ENCODE results near the gene GCC2.
"Not testable (repeated sequence)": the region's sequence is repeated elsewhere in the genome, so short reads cannot be mapped to it uniquely, and the experiment has no call there.

The GCC2 gene

GRCh38 chr2:108448678-108449409 is at the start of gene GCC2:
Gene GCC2, plus strand, starts transcription at chr2:108449206. Its CDS starts 69 bp downstream, at chr2:108449275.
- DNase-seq, result peak; percentile 95 to 96

GRCh38 chr2:108399479-108399878 is 49.5 kb upstream of the GCC2 start:
- no peak for DNase-seq

DNA sequence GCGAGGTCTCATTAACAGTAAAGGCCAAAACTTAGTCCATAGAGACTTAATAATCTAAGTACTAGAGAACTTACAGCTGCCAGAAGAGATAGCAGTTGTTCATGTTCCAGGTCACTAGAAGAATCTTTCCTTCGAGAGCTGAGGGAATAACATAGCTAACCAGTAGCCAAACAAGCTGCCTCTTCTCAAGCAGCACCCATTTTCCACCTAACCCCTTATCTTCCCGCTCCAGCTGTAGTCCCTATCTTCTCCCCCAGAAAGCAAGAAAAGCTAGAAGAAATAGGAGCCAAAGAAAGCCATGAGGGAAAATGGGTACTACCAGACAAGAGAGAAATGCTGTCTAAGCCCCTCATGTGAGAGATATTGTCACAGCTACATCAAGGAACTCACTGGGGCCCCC is 47.2 kb upstream of the GCC2 start:
- DNase-seq, result no peak

- DNase-seq, result no peak
Measured at GRCh38 chr2:108403494-108403893, 45.5 kb upstream of the GCC2 start.

DNA sequence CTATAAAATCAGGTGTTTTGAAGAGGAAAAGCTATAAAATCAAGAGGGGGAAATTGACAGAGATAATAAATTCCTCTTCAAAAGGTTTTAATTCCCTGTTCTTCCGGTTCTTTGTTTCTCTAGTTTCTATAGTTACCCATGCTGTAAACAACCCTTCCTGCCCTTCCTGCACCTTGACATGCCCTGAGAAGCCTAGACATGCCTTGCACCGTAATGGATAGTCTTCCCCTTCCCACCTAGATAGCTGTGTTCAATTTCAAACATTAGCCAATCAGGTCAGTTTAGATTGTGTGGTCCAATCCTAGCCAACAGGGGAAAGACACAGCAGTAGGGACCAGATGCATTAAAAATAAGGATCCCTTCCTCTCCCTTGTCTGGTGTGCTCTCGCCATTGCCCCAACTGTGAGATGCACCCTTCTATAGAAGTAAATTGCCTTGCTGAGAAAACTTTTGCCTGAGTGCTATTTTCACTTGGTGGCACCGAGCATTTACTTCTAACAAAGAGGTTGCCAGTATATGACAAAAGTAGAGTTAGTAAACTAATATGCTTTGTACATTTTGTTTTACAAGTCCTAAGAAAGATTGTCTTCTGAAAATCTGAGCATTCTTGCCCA is 44.1 kb upstream of the GCC2 start:
- no peak for DNase-seq

GRCh38 chr2:108407864-108408729 is 40.9 kb upstream of the GCC2 start:
- DNase-seq, result no peak

GRCh38 chr2:108409768-108410167 is 39.2 kb upstream of the GCC2 start:
- no peak for DNase-seq

DNA sequence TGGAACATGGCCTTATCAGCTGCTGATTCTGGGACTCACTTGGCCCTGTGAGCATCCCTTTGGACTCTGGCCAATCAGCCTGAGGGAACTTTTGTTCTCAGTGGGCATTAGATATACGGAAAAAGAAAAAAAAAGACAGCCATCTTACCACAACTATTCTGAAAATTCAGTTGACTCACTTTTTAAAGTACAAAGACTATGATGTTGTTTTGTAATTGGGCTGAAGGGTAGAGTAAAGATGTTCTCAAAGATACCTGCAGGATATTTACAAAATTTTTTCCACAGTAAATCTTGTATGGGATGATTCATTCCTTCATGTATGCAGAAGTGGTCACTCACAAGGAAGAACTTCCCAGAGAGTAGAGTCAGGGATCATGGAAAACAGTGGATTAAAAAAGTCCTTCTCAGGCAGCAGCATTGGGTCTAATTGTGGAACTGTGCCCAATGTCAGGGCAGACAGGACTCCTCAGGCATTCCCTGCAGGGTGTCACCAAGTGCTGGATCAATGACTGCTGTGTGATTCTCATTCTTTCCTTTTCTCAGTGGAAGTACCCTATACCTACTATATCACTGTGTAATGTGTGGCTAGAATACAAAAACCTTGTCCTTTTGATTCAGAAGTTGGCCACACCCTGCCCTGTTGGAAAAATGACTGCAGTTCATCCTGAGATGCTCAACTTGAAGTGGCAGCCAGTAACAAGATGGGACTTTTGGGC is 35.9 kb upstream of the GCC2 start:
- DNase-seq, result no peak

DNA sequence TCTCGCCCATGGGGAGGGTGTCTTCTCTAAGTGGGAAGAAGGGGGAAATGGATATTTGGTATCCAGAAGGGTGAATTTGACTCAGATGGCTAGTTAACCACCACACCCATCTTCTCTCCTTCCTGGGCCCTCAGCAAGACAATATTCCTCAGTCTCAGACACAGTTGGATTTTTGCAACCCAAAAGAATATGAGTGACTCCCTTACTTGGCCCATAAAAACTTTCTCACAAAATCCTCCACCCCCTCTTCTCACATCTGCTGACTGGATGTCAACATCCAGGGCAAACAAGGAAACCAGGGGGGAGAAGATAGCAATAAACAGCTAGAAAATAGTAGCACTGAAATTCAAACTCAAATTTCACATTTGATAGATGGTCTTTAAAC is 35.3 kb upstream of the GCC2 start:
- no peak for DNase-seq

GRCh38 chr2:108414256-108414876 is 34.6 kb upstream of the GCC2 start:
- DNase-seq, result no peak

- DNase-seq, result no peak
Measured at GRCh38 chr2:108414945-108415344, 34.1 kb upstream of the GCC2 start.

DNA sequence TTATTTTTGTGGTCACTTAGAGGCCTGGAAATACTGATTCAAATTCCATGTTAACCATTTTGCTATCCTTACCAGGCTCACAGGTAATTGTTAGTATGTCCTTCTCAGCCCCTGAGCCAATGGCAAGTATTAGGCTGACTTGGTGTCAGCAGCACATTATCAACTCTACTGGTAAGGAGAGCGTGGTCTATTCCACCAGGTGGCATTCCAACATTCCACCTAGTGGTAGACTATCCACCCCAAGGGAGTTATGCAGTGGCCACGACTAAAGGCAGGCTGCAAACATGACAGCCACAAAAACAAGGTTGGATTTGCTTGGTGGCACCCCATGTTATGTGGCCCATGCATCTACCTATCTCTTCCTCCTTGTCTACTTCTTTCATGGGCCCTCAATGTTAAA is 31.8 kb upstream of the GCC2 start:
- DNase-seq, result no peak

DNA sequence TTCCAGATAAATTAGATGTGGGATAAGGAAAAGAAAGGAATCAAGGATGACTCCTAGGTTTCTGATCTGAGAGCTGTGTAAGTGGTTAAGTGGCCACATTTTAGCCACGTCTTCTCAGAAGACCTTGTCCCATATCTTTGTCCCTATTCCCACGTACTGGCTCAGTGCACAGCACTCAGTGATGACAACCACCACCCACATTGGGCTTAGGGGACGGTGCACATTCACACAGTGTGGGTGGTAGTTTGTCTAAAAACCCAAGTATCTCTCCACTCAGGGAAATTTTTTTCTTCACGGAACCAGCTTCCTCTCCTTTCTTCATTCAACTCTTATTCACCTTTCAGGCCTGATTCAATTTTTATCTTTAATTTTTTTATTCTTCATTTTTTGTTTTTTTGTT is 30.6 kb upstream of the GCC2 start:
- DNase-seq, result no peak

GRCh38 chr2:108423067-108423466 is 25.9 kb upstream of the GCC2 start:
- DNase-seq, result no peak

- DNase-seq, result no peak
Measured at GRCh38 chr2:108423502-108424251, 25.3 kb upstream of the GCC2 start.

- no peak for DNase-seq
Measured at GRCh38 chr2:108428286-108429009, 20.6 kb upstream of the GCC2 start.

DNA sequence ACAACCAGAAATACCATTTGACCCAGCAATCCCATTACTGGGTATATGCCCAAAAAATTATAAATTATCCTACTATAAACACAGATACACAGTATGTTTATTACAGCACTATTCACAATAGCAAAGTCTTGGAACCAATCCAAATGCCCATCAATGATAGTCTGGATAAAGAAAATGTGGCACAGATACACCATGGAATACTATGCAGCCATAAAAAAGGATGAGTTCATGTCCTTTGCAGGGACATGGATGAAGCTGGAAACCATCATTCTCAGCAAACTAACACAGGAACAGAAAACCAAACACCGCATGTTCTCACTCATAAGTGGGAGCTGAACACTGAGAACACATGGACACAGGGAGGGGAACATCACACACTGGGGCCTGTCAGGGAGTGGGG is 13.4 kb upstream of the GCC2 start:
- DNase-seq, result not testable (repeated sequence)

DNA sequence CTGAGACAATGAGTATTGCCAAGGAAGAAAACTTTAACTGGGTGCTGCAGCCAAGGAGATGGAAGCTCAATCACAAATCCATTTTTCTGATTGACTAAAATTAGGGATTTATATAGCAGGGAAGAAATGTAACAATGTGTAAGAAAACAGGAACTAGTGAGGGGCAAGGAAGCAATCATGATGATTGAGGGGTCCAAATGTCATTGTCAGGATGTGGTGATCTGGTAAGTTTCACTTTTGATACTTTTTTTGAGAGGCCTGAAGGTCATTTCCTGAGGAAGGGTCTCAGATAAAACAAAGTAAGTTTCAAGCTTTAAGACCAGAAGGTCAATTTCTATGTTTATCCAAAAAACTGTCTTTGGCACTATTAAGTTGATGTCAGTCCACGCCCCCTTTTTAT is 12.0 kb upstream of the GCC2 start:
- DNase-seq, result no peak

GRCh38 chr2:108441712-108442111 is 7.3 kb upstream of the GCC2 start:
- no peak for DNase-seq

- no peak for DNase-seq
Measured at GRCh38 chr2:108444941-108445840, 3.8 kb upstream of the GCC2 start.

Data from activated CD4-positive, alpha-beta T cell treated with anti-CD3 and anti-CD28 coated beads, Interleukin-2, amount 50 U/mL, for 4 hours (primary cell).